Caco-2 (cell line): ENCODE results near the gene KRT27. TPM values are rescaled to one million over a fixed set of nuclear protein-coding genes. Genes with fewer than 3 reads are reported as not detected.

ENCODE experiments used
- BruUV-seq: library from RNA; stranded (reverse); fragments of 400-500 nt; replicated peaks from 2 replicates; lab custom pipeline; 2021; lab: Mats Ljungman, UMichigan
- CTCF ChIA-PET: fragments of 300-600 bp; sonication (Branson Sonifier 250); formaldehyde crosslinking; loops from one replicate; lab custom pipeline; 2022; ENCODE audit warnings: antibody characterized with exemption; lab: Charles Lee
- POLR2A ChIA-PET: fragments of 300-600 bp; sonication (Branson Sonifier 250); formaldehyde crosslinking; loops from one replicate; lab custom pipeline; 2022; ENCODE audit warnings: antibody characterized with exemption; lab: Charles Lee
- DNase-seq, 2 experiments: peaks; one replicate each; pipeline versions ENCODE4 v3.0.0 to v3.0.0-alpha.2; 2020 to 2022
- H3K27me3 ChIP-seq: replicated peaks from 2 replicates; pipeline ENCODE4 v1.6.0; 2011; ENCODE audit warnings: low read length; ENCODE audit not compliant: control insufficient read depth, insufficient read depth
- H3K36me3 ChIP-seq: 2 replicates; pipeline ENCODE4 v1.5.1; 2011; ENCODE audit warnings: low read length; ENCODE audit not compliant: control insufficient read depth, insufficient read depth
- H3K4me1 ChIP-seq: fragments of 250-450 bp; sonication (Bioruptor Pico); 2 replicates; pipeline ENCODE4 v1.5.1; 2020; ENCODE audit warnings: mild to moderate bottlenecking
- H3K4me3 ChIP-seq: 2 replicates; pipeline ENCODE4 v1.5.1; 2011; ENCODE audit warnings: low read depth, mild to moderate bottlenecking, control low read depth, low read length
- H3K9me3 ChIP-seq: fragments of 250-450 bp; sonication (Bioruptor Pico); 2 replicates; pipeline ENCODE4 v1.5.1; 2020; ENCODE audit warnings: mild to moderate bottlenecking, moderate library complexity
- H3K27ac Mint-ChIP-seq: one replicate; pipeline ENCODE4 v1.8.0; 2022; ENCODE audit warnings: mixed read lengths; ENCODE audit not compliant: unreplicated experiment
- H3K27me3 Mint-ChIP-seq: one replicate; pipeline ENCODE4 v1.8.0; 2022; ENCODE audit warnings: mixed read lengths; ENCODE audit not compliant: insufficient read depth, unreplicated experiment
- H3K36me3 Mint-ChIP-seq: one replicate; pipeline ENCODE4 v1.8.0; 2022; ENCODE audit warnings: mild to moderate bottlenecking, mixed read lengths; ENCODE audit not compliant: insufficient read depth, unreplicated experiment
- H3K4me1 Mint-ChIP-seq: one replicate; pipeline ENCODE4 v1.8.0; 2022; ENCODE audit warnings: low read depth, mixed read lengths; ENCODE audit not compliant: unreplicated experiment
- H3K4me3 Mint-ChIP-seq: one replicate; pipeline ENCODE4 v1.8.0; 2022; ENCODE audit warnings: mild to moderate bottlenecking, moderate library complexity, mixed read lengths; ENCODE audit not compliant: unreplicated experiment
- H3K9me3 Mint-ChIP-seq: one replicate; pipeline ENCODE4 v1.8.0; 2022; ENCODE audit warnings: mixed read lengths; ENCODE audit not compliant: unreplicated experiment
- CTCF ChIP-seq, 2 experiments: fragments of 200-600 bp in 1 of 2; IDR thresholded peaks; 1 replicate in 1 of 2; 2 replicates in 1 of 2; pipeline versions ENCODE4 v1.5.1 to v1.8.0; 2011 to 2022; ENCODE audit warnings: antibody characterized with exemption in 1 of 2, control low read depth in 1 of 2, inconsistent platforms in 1 of 2, low read depth in 1 of 2, low read length in 1 of 2, mild to moderate bottlenecking in 1 of 2, moderate library complexity in 1 of 2; ENCODE audit not compliant: insufficient read depth in 1 of 2, severe bottlenecking in 1 of 2, unreplicated experiment in 1 of 2
- intact Hi-C: fragments of 100-400 bp; cut with micrococcal nuclease; formaldehyde crosslinking; loops from one replicate; pipeline ENCODE4 v1.10.0; 2022; ENCODE audit not compliant: unreplicated experiment
- total RNA-seq: library from RNA; stranded (reverse); gene quantifications from 2 replicates; pipeline ENCODE4 v1.2.3, GENCODE V29; 2022

KRT27 gene
- total RNA-seq, 1 experiment from 2014 or later: not detected

GRCh38 chr17:40813804-40814203, 31.5 kb upstream of the KRT27 start:
- no peak for TF ChIP-seq CTCF (IDR thresholded peaks at IDR 0.05; ENCODE audit: insufficient read depth in 1 of 2, low read depth in 1 of 2, low read length in 1 of 2, severe bottlenecking in 1 of 2, unreplicated experiment in 1 of 2)
- peaks cover 19% of the 10 kb centered on the region for H3K27me3 Mint-ChIP-seq
- H3K4me1 Mint-ChIP-seq: peaks cover 14% of the 10 kb centered on the region
- H3K9me3 Mint-ChIP-seq: no peaks in the 10 kb centered on the region
- no peaks in the 10 kb centered on the region; the same call in 1 of the 2 replicates for H3K27me3 ChIP-seq
- POLR2A ChIA-PET: no interaction called here
- no peaks in the 10 kb centered on the region for H3K4me1 ChIP-seq
- DNase-seq: no peak
- no peak overlapping the region for H3K4me3 Mint-ChIP-seq
- CTCF ChIA-PET: no interaction called here
- peaks cover 3% of the 10 kb centered on the region for H3K36me3 ChIP-seq
- intact Hi-C loops: no loop called here
- H3K36me3 Mint-ChIP-seq: peaks cover 12% of the 10 kb centered on the region
- no peak overlapping the region for H3K27ac Mint-ChIP-seq
- BruUV-seq: no TSS peak
- no peak overlapping the region for H3K4me3 ChIP-seq
- no peaks in the 10 kb centered on the region for H3K9me3 ChIP-seq

GRCh38 chr17:40812639-40813038, 30.3 kb upstream of the KRT27 start:
- no peaks in the 10 kb centered on the region for H3K9me3 Mint-ChIP-seq
- DNase-seq: no peak
- Histone ChIP-seq H3K4me1 (no peaks in the 10 kb centered on the region), H3K4me3 (no peak overlapping the region), H3K27me3 (no peaks in the 10 kb centered on the region; the same call in 1 of the 2 replicates), H3K9me3 (no peaks in the 10 kb centered on the region), H3K36me3 (peaks cover 3% of the 10 kb centered on the region)
- TF ChIP-seq CTCF (IDR thresholded peaks at IDR 0.05; ENCODE audit: insufficient read depth in 1 of 2, low read depth in 1 of 2, low read length in 1 of 2, severe bottlenecking in 1 of 2, unreplicated experiment in 1 of 2): no peak
- CTCF ChIA-PET: interaction anchor here (1.4 kb wide), 1 partner anchor 9 kb away, joined by 4 read pairs; no protein-coding TSS in a partner anchor
- no peak overlapping the region for H3K4me3 Mint-ChIP-seq
- peaks cover 22% of the 10 kb centered on the region for H3K27me3 Mint-ChIP-seq
- H3K4me1 Mint-ChIP-seq: peaks cover 13% of the 10 kb centered on the region
- POLR2A ChIA-PET: no interaction called here
- H3K27ac Mint-ChIP-seq: no peak overlapping the region
- intact Hi-C loops: no loop called here
- H3K36me3 Mint-ChIP-seq: peaks cover 10% of the 10 kb centered on the region
- no TSS peak for BruUV-seq

- Histone ChIP-seq H3K4me3 (no peak overlapping the region), H3K4me1 (no peaks in the 10 kb centered on the region), H3K27me3 (no peaks in the 10 kb centered on the region; the same call in 1 of the 2 replicates), H3K36me3 (no peaks in the 10 kb centered on the region), H3K9me3 (no peaks in the 10 kb centered on the region)
- peaks cover 7% of the 10 kb centered on the region for H3K4me1 Mint-ChIP-seq
- H3K27me3 Mint-ChIP-seq: peaks cover 24% of the 10 kb centered on the region
- intact Hi-C loops: no loop called here
- H3K9me3 Mint-ChIP-seq: no peaks in the 10 kb centered on the region
- no peaks in the 10 kb centered on the region for H3K36me3 Mint-ChIP-seq
- DNase-seq: no peak
- no peak overlapping the region for H3K27ac Mint-ChIP-seq
- H3K4me3 Mint-ChIP-seq: no peak overlapping the region
- ChIA-PET POLR2A (no interaction called here), CTCF (no interaction called here)
- no peak for TF ChIP-seq CTCF (IDR thresholded peaks at IDR 0.05; ENCODE audit: insufficient read depth in 1 of 2, low read depth in 1 of 2, low read length in 1 of 2, severe bottlenecking in 1 of 2, unreplicated experiment in 1 of 2)
- no TSS peak for BruUV-seq
Measured at GRCh38 chr17:40810494-40810893, 28.1 kb upstream of the KRT27 start.
